ENCODE results near the gene ITGAE.

DNA sequence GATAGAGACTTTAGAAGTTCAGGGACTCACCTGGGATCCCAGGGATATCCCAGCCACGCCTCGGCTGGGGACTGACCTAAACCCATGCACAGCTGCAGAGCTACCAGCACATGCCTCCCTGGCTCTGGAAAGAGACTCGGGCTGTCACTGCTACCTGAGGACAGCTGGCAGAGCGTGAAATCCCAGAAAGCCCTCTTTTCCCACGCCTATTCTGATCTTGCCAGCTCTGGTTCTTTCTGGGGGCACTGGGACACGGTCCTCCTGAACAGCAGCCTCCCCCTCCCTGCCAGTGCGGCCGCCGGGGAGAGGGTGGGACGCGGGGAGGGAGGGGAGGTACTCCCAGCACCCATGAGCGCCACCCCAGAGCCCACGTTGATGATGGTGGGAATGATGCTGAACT, 115.8 kb downstream of the ITGAE start:
- TF ChIP-seq, protein P1, sequence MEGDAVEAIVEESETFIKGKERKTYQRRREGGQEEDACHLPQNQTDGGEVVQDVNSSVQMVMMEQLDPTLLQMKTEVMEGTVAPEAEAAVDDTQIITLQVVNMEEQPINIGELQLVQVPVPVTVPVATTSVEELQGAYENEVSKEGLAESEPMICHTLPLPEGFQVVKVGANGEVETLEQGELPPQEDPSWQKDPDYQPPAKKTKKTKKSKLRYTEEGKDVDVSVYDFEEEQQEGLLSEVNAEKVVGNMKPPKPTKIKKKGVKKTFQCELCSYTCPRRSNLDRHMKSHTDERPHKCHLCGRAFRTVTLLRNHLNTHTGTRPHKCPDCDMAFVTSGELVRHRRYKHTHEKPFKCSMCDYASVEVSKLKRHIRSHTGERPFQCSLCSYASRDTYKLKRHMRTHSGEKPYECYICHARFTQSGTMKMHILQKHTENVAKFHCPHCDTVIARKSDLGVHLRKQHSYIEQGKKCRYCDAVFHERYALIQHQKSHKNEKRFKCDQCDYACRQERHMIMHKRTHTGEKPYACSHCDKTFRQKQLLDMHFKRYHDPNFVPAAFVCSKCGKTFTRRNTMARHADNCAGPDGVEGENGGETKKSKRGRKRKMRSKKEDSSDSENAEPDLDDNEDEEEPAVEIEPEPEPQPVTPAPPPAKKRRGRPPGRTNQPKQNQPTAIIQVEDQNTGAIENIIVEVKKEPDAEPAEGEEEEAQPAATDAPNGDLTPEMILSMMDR (IDR thresholded peaks at IDR 0.05), result no peak
- no peak for TF ChIP-seq POLR2AphosphoS5 (IDR thresholded peaks at IDR 0.05)
- no peak for TF ChIP-seq POLR2A (IDR thresholded peaks at IDR 0.05)
- no peak for TF ChIP-seq EP300 (IDR thresholded peaks at IDR 0.05)

Measured in sigmoid colon (tissue), 4 donors.